Measurements from ENCODE around the gene FGD6. TPM values are rescaled to one million over a fixed set of nuclear protein-coding genes. Genes with fewer than 3 reads are reported as not detected.
A peak's percentile ranks its signal among the peaks of the same experiment; 100 is the strongest.

FGD6 gene
- total and polyA plus RNA-seq, 8 donors = 1.4 to 24.3 (median 9.2) TPM

GRCh38 chr12:95215949-95216348 lies 1.3 kb downstream of the FGD6 start:
- H3K27ac ChIP-seq = peak overlapping the region in 2 of 4 donors; percentile 96 to 97
- peak; percentile 47 for FAIRE-seq
- peak overlapping the region in 3 of 4 donors; percentile 3 to 81 (median 78) for H3K4me3 ChIP-seq
- TF ChIP-seq CTCF (IDR thresholded peaks at IDR 0.05) = no peak
- no peaks in the 10 kb centered on the region for H3K9me3 ChIP-seq
- no peak for ATAC-seq
- DNase-seq = no peak
- H3K27me3 ChIP-seq = no peaks in the 10 kb centered on the region
- WGBS, 2 donors = 5 to 8% methylated on average over 1 of the region's 1 CpG
- peaks cover 3 to 27% (median 18%) of the 10 kb centered on the region in 3 donors for H3K4me1 ChIP-seq
- H3K36me3 ChIP-seq = no peaks in the 10 kb centered on the region
- intact Hi-C loops (cut with DNase I) = no loop called here

- intact Hi-C loops (cut with DNase I) = no loop called here
- TF ChIP-seq CTCF (IDR thresholded peaks at IDR 0.05) = no peak
Measured at GRCh38 chr12:95214466-95214865, 2.8 kb downstream of the FGD6 start.

DNA sequence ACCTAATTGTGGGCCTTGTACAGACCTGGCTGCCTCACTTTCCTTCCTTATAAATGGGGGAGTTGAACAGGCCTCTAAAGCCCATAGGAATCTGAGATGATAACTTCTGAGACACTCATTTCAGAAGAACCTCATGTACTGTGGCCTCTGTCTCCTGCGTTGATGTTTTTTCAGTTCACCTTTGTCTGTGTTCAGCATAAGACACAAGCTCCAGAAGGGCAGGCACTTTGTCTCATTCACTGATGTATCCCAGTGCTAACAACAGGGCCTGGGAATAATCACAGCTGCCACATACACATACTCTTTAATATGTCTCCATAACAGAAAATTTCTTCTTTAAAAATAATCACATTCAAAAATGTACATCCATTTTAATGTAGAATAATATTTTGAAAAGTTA lies 3.3 kb downstream of the FGD6 start:
- peak in 1 of 4 donors; percentile 5 for ATAC-seq
- WGBS, 2 donors = 33 to 40% methylated on average over 1 of the region's 1 CpG
- intact Hi-C loops (cut with DNase I) = no loop called here

More at GRCh38 chr12:95214466-95214865, 2.8 kb downstream of the FGD6 start:
- 47 to 59% methylated on average over 3 of the region's 3 CpGs for WGBS, 2 donors
- FAIRE-seq (no peak), ATAC-seq (peak in 3 of 4 donors; percentile 0 to 3 (median 2)), DNase-seq (peak in 2 of 6 donors; percentile 34 to 39)
- Histone ChIP-seq H3K27me3 (no peaks in the 10 kb centered on the region), H3K4me1 (peaks cover 3 to 20% (median 18%) of the 10 kb centered on the region in 3 donors), H3K27ac (peak overlapping the region; percentile 59 to 97 (median 80)), H3K9me3 (no peaks in the 10 kb centered on the region), H3K4me3 (no peak overlapping the region), H3K36me3 (no peaks in the 10 kb centered on the region)

DNA sequence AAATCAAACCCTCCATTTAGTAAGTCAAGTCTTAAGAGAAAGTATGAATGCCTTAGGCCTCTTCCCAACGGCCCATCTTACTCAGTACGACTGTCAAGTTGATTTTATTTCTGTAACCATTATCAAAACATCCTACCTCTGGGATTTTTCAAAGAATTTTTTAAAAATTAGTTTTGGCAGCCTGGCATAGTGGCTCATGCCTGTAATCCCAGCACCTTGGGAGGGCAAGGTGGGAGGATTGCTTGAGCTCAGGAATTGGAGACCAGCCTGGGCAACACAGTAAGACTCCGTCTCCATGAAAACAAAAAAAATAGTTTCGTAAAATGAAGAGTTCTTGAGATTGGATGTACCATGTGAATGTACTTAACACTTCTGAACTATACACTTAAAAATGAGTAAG lies 4.1 kb downstream of the FGD6 start:
- intact Hi-C loops (cut with DNase I) = no loop called here
- WGBS, 2 donors = 92 to 95% methylated on average over 4 of the region's 4 CpGs

More for the DNA sequence above, 3.3 kb downstream of the FGD6 start:
- Histone ChIP-seq H3K36me3 (no peaks in the 10 kb centered on the region), H3K4me3 (no peak overlapping the region), H3K27me3 (no peaks in the 10 kb centered on the region), H3K4me1 (peaks cover 3 to 18% (median 17%) of the 10 kb centered on the region in 3 donors), H3K9me3 (no peaks in the 10 kb centered on the region), H3K27ac (peak overlapping the region; percentile 59 to 97 (median 80))
- no peak for TF ChIP-seq CTCF (IDR thresholded peaks at IDR 0.05)
- DNase-seq (peak in 4 of 6 donors; percentile 23 to 77 (median 55)), FAIRE-seq (no peak)

More for the DNA sequence above, 4.1 kb downstream of the FGD6 start:
- no peaks in the 10 kb centered on the region for H3K27me3 ChIP-seq
- no peaks in the 10 kb centered on the region for H3K9me3 ChIP-seq
- H3K4me3 ChIP-seq = no peak overlapping the region
- peak overlapping the region in 2 of 4 donors; percentile 96 to 97 for H3K27ac ChIP-seq
- H3K4me1 ChIP-seq = peaks cover 3 to 18% (median 17%) of the 10 kb centered on the region in 3 donors
- DNase-seq (no peak), FAIRE-seq (no peak), ATAC-seq (no peak)
- no peaks in the 10 kb centered on the region for H3K36me3 ChIP-seq
- TF ChIP-seq CTCF (IDR thresholded peaks at IDR 0.05) = no peak

All from pancreas (tissue), 10 donors.